TTC549 (cell line): Measurements from ENCODE around the gene CLDN2.
"Not testable (repeated sequence)": the region's sequence is repeated elsewhere in the genome, so short reads cannot be mapped to it uniquely, and the experiment has no call there.

Experiments used
- FAIRE-seq: peaks from 2 replicates; lab custom pipeline; 2012; peaks lifted over from hg19 to GRCh38; lab: Jason Lieb, UNC

The CLDN2 gene

GRCh38 chrX:106919932-106920452 lies at the start of gene CLDN2:
Gene CLDN2 (plus strand): TSS chrX:106920402. CDS start chrX:106928229, 7,827 bp downstream.
- no peak for FAIRE-seq

GRCh38 chrX:106872796-106873195 lies 47.4 kb upstream of the CLDN2 start:
- FAIRE-seq = not testable (repeated sequence)

- peak; percentile 83 for FAIRE-seq
Observed at GRCh38 chrX:106874075-106874474, 46.1 kb upstream of the CLDN2 start.

- no peak for FAIRE-seq
Observed at GRCh38 chrX:106875151-106875550, 45.1 kb upstream of the CLDN2 start.

- no peak for FAIRE-seq
Observed at GRCh38 chrX:106889468-106889867, 30.7 kb upstream of the CLDN2 start.

- FAIRE-seq = no peak
Observed at GRCh38 chrX:106891762-106892460, 28.3 kb upstream of the CLDN2 start.

- no peak for FAIRE-seq
Observed at GRCh38 chrX:106894392-106894909, 25.8 kb upstream of the CLDN2 start.

GRCh38 chrX:106894978-106895452 lies 25.2 kb upstream of the CLDN2 start:
- no peak for FAIRE-seq

GRCh38 chrX:106897259-106897658 lies 22.9 kb upstream of the CLDN2 start:
- no peak for FAIRE-seq

- FAIRE-seq = no peak
Observed at GRCh38 chrX:106898462-106898861, 21.7 kb upstream of the CLDN2 start.

- no peak for FAIRE-seq
Observed at GRCh38 chrX:106899276-106899675, 20.9 kb upstream of the CLDN2 start.

- no peak for FAIRE-seq
Observed at GRCh38 chrX:106899841-106900240, 20.4 kb upstream of the CLDN2 start.

- no peak for FAIRE-seq
Observed at GRCh38 chrX:106901341-106901740, 18.9 kb upstream of the CLDN2 start.

GRCh38 chrX:106901781-106902219 lies 18.4 kb upstream of the CLDN2 start:
- no peak for FAIRE-seq

- FAIRE-seq = no peak
Observed at GRCh38 chrX:106902684-106903083, 17.5 kb upstream of the CLDN2 start.

- FAIRE-seq = no peak
Observed at GRCh38 chrX:106903291-106903824, 16.8 kb upstream of the CLDN2 start, which contains the start of gene RIPPLY1. Gene RIPPLY1 (minus strand): TSS chrX:106903341. CDS start chrX:106903287, 54 bp downstream.

GRCh38 chrX:106903856-106904528 lies 16.2 kb upstream of the CLDN2 start:
- no peak for FAIRE-seq

- FAIRE-seq = no peak
Observed at GRCh38 chrX:106905064-106905708, 15.0 kb upstream of the CLDN2 start.

- FAIRE-seq = no peak
Observed at GRCh38 chrX:106906361-106906760, 13.8 kb upstream of the CLDN2 start.

GRCh38 chrX:106912864-106913263 lies 7.3 kb upstream of the CLDN2 start:
- FAIRE-seq = no peak

- FAIRE-seq = no peak
Observed at GRCh38 chrX:106917830-106918500, 2.2 kb upstream of the CLDN2 start.

GRCh38 chrX:106921637-106922036 lies 1.4 kb downstream of the CLDN2 start:
- no peak for FAIRE-seq
